Testis (tissue), 2 donors: ENCODE measurements around the gene PARPBP.

ENCODE experiments used
- POLR2A ChIP-seq: fragments of 450-650 bp; IDR thresholded peaks from one replicate; pipeline ENCODE4 v1.6.1; 2017; ENCODE audit warnings: antibody characterized with exemption, mild to moderate bottlenecking, moderate library complexity
- TF ChIP-seq, protein P1 (sequence below), 3 experiments: fragments of 450-650 bp in 2 of 3; fragments of 200-600 bp in 1 of 3; sonication (generic) in 1 of 3; IDR thresholded peaks; one replicate each; pipeline ENCODE4 v1.5.1; 2016 to 2019; ENCODE audit warnings: antibody characterized with exemption in 3 of 3, mild to moderate bottlenecking in 2 of 3, moderate library complexity in 1 of 3

DNA sequence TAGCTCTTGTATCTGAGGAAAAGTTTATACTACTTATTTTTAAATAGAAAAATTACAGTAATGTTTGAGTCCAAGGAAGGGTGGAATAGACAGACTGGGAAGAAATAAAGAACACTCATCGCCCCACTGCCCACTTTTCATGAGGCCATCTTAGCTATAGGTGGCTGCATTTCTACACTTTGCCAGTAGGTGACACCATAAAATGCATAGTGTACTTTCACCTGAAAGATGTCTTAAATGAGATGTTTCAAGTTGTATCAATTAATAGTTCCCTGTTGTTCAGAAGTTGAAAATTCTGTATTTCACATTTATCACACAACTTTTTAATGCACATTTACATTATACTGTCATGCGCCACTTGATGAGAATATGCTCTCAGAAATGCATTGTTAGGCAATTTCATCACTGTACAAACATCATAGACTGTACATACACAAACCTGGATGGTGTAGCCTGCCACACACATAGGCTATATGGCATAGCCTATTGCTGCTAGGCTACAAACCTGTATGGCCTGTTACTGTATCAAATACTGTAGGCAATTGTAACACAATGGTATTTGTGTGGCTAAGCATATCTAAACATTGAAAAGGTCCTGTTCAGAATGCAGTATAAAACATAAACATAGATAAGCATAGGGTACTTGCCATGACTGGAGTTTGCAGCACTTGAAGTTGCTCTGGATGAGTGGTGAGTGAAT, 50.1 kb downstream of the PARPBP start:
- TF ChIP-seq, protein P1, sequence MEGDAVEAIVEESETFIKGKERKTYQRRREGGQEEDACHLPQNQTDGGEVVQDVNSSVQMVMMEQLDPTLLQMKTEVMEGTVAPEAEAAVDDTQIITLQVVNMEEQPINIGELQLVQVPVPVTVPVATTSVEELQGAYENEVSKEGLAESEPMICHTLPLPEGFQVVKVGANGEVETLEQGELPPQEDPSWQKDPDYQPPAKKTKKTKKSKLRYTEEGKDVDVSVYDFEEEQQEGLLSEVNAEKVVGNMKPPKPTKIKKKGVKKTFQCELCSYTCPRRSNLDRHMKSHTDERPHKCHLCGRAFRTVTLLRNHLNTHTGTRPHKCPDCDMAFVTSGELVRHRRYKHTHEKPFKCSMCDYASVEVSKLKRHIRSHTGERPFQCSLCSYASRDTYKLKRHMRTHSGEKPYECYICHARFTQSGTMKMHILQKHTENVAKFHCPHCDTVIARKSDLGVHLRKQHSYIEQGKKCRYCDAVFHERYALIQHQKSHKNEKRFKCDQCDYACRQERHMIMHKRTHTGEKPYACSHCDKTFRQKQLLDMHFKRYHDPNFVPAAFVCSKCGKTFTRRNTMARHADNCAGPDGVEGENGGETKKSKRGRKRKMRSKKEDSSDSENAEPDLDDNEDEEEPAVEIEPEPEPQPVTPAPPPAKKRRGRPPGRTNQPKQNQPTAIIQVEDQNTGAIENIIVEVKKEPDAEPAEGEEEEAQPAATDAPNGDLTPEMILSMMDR (IDR thresholded peaks at IDR 0.05) = peak; percentile 44 to 82 (median 74)
- TF ChIP-seq POLR2A = no peak
